SK-N-MC (cell line): ENCODE data around the gene ODF2L.
A peak's percentile ranks its signal among the peaks of the same experiment; 100 is the strongest.

Experiments used
- DNase-seq: peaks from one replicate; pipeline ENCODE4 v3.0.0-alpha.2; 2011; ENCODE audit warnings: low read depth, low spot score
- H3K27ac ChIP-seq: fragments of 200-600 bp; sonication (generic); 2 replicates; pipeline ENCODE4 v1.5.1; 2016; ENCODE audit warnings: mixed run types
- H3K36me3 ChIP-seq: fragments of 200-600 bp; sonication (generic); 2 replicates; pipeline ENCODE4 v1.6.1; 2017; ENCODE audit warnings: antibody characterized with exemption, low read length, mixed read lengths; ENCODE audit not compliant: insufficient read depth
- H3K4me3 ChIP-seq: fragments of 200-600 bp; sonication (generic); 2 replicates; pipeline ENCODE4 v1.5.1; 2016
- H3K9ac ChIP-seq: fragments of 200-600 bp; sonication (generic); 2 replicates; pipeline ENCODE4 v1.8.0; 2017; ENCODE audit warnings: mixed run types, mixed read lengths; ENCODE audit not compliant: insufficient read length
- H3K9me3 ChIP-seq: fragments of 200-600 bp; sonication (generic); 2 replicates; pipeline ENCODE4 v1.6.1; 2017; ENCODE audit warnings: low read depth, mild to moderate bottlenecking, antibody characterized with exemption, low read length, moderate library complexity, mixed read lengths
- EZH2 ChIP-seq: fragments of 200-600 bp; sonication (generic); IDR thresholded peaks from one replicate; pipeline ENCODE4 v1.6.1; 2017; ENCODE audit warnings: antibody characterized with exemption
- FOXP2 ChIP-seq: optimal IDR thresholded peaks from 2 replicates; pipeline ENCODE3; 2011; ENCODE audit warnings: mild to moderate bottlenecking, moderate library complexity; ENCODE audit not compliant: insufficient read depth; ENCODE audit errors: extremely low read length, control extremely low read depth
- POLR2AphosphoS5 ChIP-seq: IDR thresholded peaks from 2 replicates; pipeline ENCODE4 v1.6.1; 2012; ENCODE audit warnings: mild to moderate bottlenecking, low read depth, low read length, borderline replicate concordance

Gene ODF2L

GRCh38 chr1:86429835-86430234, 33.7 kb upstream of the ODF2L start:
- peak overlapping the region; percentile 66 for H3K4me3 ChIP-seq
- H3K36me3 ChIP-seq = no peaks in the 10 kb centered on the region
- no peak for TF ChIP-seq EZH2
- TF ChIP-seq FOXP2 = peak; percentile 78
- TF ChIP-seq POLR2AphosphoS5 = peak; percentile 77; the same call in 1 of the 2 replicates
- peak overlapping the region; percentile 92 for H3K27ac ChIP-seq
- H3K9ac ChIP-seq = peak overlapping the region; percentile 52
- DNase-seq = peak; percentile 99
- no peaks in the 10 kb centered on the region for H3K9me3 ChIP-seq

DNA sequence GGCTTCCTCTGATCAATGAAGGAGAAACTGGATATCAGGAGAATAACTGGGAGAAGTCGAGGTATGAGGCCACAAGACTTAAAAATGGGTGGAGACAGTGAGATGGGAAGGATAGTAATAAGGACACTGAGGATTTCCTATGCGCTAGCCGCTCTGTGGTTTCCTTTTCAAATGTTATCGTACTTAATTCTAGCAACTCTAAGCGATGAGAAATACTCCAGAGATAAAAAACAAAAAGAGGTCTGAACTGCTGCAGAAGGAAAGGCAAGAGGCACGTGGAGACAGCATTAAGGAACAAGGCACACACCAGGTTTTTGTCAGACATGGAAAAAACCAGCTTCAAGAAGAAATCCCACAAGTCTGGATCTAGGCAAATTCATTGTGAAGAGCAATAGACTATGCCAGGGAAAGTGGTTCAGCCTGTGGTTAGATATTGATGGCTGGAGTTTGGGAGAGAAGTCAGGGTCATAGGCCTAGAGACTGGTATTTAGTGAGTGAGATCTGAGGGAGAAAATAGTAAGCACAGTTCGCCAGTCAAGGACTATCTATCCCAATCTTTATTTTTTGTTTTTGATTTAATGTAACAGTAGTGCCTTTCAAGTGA, 33.1 kb upstream of the ODF2L start:
- H3K4me3 ChIP-seq = peak overlapping the region; percentile 66
- TF ChIP-seq EZH2 (no peak), FOXP2 (no peak), POLR2AphosphoS5 (no peak)
- DNase-seq = peak; percentile 8
- H3K27ac ChIP-seq = peak overlapping the region; percentile 92
- peak overlapping the region; percentile 52 for H3K9ac ChIP-seq
- no peaks in the 10 kb centered on the region for H3K9me3 ChIP-seq
- no peaks in the 10 kb centered on the region for H3K36me3 ChIP-seq

DNA sequence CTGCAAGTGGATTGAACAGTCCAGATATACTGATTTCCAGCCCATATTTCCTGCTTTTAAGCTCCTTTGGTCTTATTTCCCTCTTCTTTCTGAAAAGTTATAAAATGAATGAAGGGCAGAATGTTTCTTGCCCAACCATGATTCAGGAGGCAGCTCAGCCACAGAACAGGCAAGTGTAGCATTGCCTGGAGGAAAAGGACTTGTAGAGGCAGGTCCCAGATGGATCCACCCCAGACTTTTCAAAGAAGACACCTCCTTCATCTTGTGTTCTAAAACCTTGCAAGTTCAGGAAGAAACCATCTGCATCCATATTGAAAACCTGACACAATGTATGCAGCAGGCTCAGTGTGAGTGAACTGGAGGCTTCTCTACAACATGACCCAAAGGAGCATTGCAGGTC, 27.8 kb upstream of the ODF2L start, which contains the start of gene CLCA2:
CLCA2 (plus strand) TSS at position 299 of the 400 bp plus-strand sequence; CDS start at position 376, 77 bp downstream.
- TF ChIP-seq POLR2AphosphoS5 (no peak), FOXP2 (no peak), EZH2 (no peak)
- Histone ChIP-seq H3K4me3 (no peak within 1 kb of the TSS), H3K36me3 (no peaks in the 10 kb centered on the region), H3K27ac (no peak within 1 kb of the TSS), H3K9me3 (no peaks in the 10 kb centered on the region), H3K9ac (no peak within 1 kb of the TSS)
- no peak for DNase-seq

- no peak overlapping the region for H3K27ac ChIP-seq
- no peak for DNase-seq
- no peak for TF ChIP-seq EZH2
Observed at GRCh38 chr1:86423473-86423872, 27.4 kb upstream of the ODF2L start.

DNA sequence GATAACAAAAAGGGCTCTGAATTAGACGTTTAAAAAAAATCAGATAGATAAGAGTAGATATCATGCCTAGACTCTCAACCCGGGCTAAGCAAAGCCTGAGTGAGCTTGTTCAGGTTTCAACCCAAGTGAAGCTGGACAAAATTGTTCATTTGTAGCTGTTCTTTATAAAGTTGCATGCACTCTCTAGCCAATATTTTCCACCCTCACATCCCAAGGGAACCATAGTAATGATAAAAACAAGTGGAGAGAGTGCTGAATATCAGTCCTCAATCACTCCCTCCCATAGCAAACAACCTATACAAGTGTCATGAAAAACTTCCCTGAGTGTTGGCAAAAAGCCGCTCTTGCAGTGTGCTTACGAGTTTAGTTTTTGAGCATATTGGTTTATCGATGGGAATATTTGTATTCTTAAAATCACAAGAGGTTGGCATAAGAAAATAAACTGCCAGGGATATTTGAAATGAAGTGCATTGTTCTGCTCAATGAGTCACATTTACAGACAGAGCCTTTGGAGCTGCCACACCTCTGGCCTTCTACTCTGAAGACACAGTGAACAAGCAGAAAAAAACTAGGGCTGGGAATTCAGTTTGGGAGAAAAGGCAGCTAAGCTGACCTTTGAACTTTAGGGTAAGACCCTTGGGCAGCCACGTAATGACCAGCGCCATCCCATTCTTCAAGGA, 25.6 kb upstream of the ODF2L start:
- H3K9ac ChIP-seq = no peak overlapping the region
- H3K36me3 ChIP-seq = no peaks in the 10 kb centered on the region
- H3K4me3 ChIP-seq = no peak overlapping the region
- no peak for DNase-seq
- TF ChIP-seq EZH2 (no peak), POLR2AphosphoS5 (no peak), FOXP2 (no peak)
- H3K9me3 ChIP-seq = no peaks in the 10 kb centered on the region
- no peak overlapping the region for H3K27ac ChIP-seq

More at GRCh38 chr1:86423473-86423872, 27.4 kb upstream of the ODF2L start:
- Histone ChIP-seq H3K9ac (no peak overlapping the region), H3K36me3 (no peaks in the 10 kb centered on the region), H3K4me3 (no peak overlapping the region), H3K9me3 (no peaks in the 10 kb centered on the region)

GRCh38 chr1:86419277-86419903, 23.3 kb upstream of the ODF2L start:
- no peak overlapping the region for H3K4me3 ChIP-seq
- DNase-seq = no peak

DNA sequence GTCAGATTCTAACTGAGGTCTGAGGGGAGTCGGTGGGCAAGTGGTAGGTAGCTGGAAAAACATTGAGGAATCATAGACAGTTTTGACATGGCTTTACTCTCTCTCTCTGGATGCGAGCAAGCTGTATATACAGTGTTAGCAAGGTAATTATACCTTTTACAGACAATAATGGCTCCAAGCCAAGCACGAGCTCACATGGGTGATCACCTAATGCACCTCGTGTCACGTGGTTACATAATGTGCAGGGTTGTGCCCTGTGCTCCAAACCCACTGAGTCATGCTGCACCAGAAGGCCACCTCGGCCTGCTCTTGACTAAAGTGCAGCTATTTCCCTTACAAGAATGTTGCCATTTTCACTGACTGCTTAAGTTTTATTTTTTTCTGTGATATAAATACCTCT, 20.2 kb upstream of the ODF2L start:
- no peaks in the 10 kb centered on the region for H3K36me3 ChIP-seq
- H3K9me3 ChIP-seq = no peaks in the 10 kb centered on the region
- no peak for TF ChIP-seq POLR2AphosphoS5
- H3K9ac ChIP-seq = no peak overlapping the region
- no peak for DNase-seq
- H3K4me3 ChIP-seq = no peak overlapping the region
- H3K27ac ChIP-seq = no peak overlapping the region

More at GRCh38 chr1:86419277-86419903, 23.3 kb upstream of the ODF2L start:
- TF ChIP-seq FOXP2 (no peak), POLR2AphosphoS5 (no peak), EZH2 (no peak)
- no peak overlapping the region for H3K9ac ChIP-seq
- H3K9me3 ChIP-seq = no peaks in the 10 kb centered on the region
- no peaks in the 10 kb centered on the region for H3K36me3 ChIP-seq
- H3K27ac ChIP-seq = no peak overlapping the region

- DNase-seq = no peak
- TF ChIP-seq POLR2AphosphoS5 (no peak), FOXP2 (no peak), EZH2 (no peak)
- no peaks in the 10 kb centered on the region for H3K36me3 ChIP-seq
- no peaks in the 10 kb centered on the region for H3K9me3 ChIP-seq
- H3K9ac ChIP-seq = no peak overlapping the region
- no peak overlapping the region for H3K27ac ChIP-seq
- no peak overlapping the region for H3K4me3 ChIP-seq
Observed at GRCh38 chr1:86410879-86411278, 14.8 kb upstream of the ODF2L start.
